Stimulated activated CD4-positive, alpha-beta T cell treated with anti-CD3 and anti-CD28 coated beads, Interleukin-4, amount 100 ng/mL, for 24 hours (primary cell): ENCODE data around the gene RARB.

ENCODE experiments used
- DNase-seq: peaks from one replicate; pipeline ENCODE4 v3.0.0-alpha.2; 2020

Gene RARB

GRCh38 chr3:25619382-25619781, 191.3 kb downstream of the RARB start:
- DNase-seq, result no peak

GRCh38 chr3:25620493-25620892, 192.4 kb downstream of the RARB start:
- no peak for DNase-seq

- no peak for DNase-seq
Observed at GRCh38 chr3:25621087-25621486, 193.0 kb downstream of the RARB start.

GRCh38 chr3:25631989-25632388, 203.9 kb downstream of the RARB start:
- DNase-seq, result no peak

- no peak for DNase-seq
Observed at GRCh38 chr3:25633919-25634318, 205.9 kb downstream of the RARB start.

GRCh38 chr3:25635038-25635437, 207.0 kb downstream of the RARB start:
- DNase-seq, result no peak
